Activated T-cell treated with anti-CD3 and anti-CD28 coated beads, Interleukin-2, amount 50 U/mL, for 1 hour (primary cell): ENCODE results near the gene CST4.
"Not testable (repeated sequence)": the region's sequence is repeated elsewhere in the genome, so short reads cannot be mapped to it uniquely, and the experiment has no call there.

Experiments
- DNase-seq: peaks from one replicate; pipeline ENCODE4 v3.0.0-alpha.2; 2020

Gene CST4

GRCh38 chr20:23659610-23659988, 29.2 kb downstream of the CST4 start:
- not testable (repeated sequence) for DNase-seq

- no peak for DNase-seq
Observed at GRCh38 chr20:23658989-23659609, 29.7 kb downstream of the CST4 start.

GRCh38 chr20:23658336-23658735, 30.5 kb downstream of the CST4 start:
- no peak for DNase-seq

GRCh38 chr20:23657202-23657601, 31.6 kb downstream of the CST4 start:
- DNase-seq: no peak

GRCh38 chr20:23656372-23656771, 32.5 kb downstream of the CST4 start:
- DNase-seq: no peak

- no peak for DNase-seq
Observed at GRCh38 chr20:23655491-23656211, 33.2 kb downstream of the CST4 start.

GRCh38 chr20:23654717-23655116, 34.1 kb downstream of the CST4 start:
- DNase-seq: no peak

GRCh38 chr20:23654000-23654399, 34.8 kb downstream of the CST4 start:
- DNase-seq: no peak

- DNase-seq: no peak
Observed at GRCh38 chr20:23653400-23653938, 35.4 kb downstream of the CST4 start.

- DNase-seq: no peak
Observed at GRCh38 chr20:23652926-23653325, 35.9 kb downstream of the CST4 start.

- DNase-seq: no peak
Observed at GRCh38 chr20:23652371-23652770, 36.5 kb downstream of the CST4 start.

- DNase-seq: no peak
Observed at GRCh38 chr20:23651117-23651516, 37.7 kb downstream of the CST4 start.

GRCh38 chr20:23649830-23650417, 38.9 kb downstream of the CST4 start:
- DNase-seq: no peak

- DNase-seq: no peak
Observed at GRCh38 chr20:23649242-23649641, 39.6 kb downstream of the CST4 start.

GRCh38 chr20:23647346-23647745, 41.5 kb downstream of the CST4 start:
- DNase-seq: no peak

GRCh38 chr20:23646106-23646873, 42.5 kb downstream of the CST4 start:
- no peak for DNase-seq

- DNase-seq: no peak
Observed at GRCh38 chr20:23645575-23645974, 43.3 kb downstream of the CST4 start.

GRCh38 chr20:23644164-23644563, 44.7 kb downstream of the CST4 start:
- DNase-seq: no peak

- DNase-seq: no peak
Observed at GRCh38 chr20:23643659-23644058, 45.2 kb downstream of the CST4 start.

- no peak for DNase-seq
Observed at GRCh38 chr20:23641936-23642751, 46.7 kb downstream of the CST4 start.

- DNase-seq: no peak
Observed at GRCh38 chr20:23640671-23641667, 47.9 kb downstream of the CST4 start.
